ENCODE results near the gene PRKAB2. TPM values are rescaled to one million over a fixed set of nuclear protein-coding genes. Genes with fewer than 3 reads are reported as not detected.

Gene PRKAB2
- total RNA-seq, 1 experiment from 2014 or later: 17.8 TPM

- no peak overlapping the region for H2BK15ac ChIP-seq (ENCODE audit: low read depth, low read length)
- no peak overlapping the region for H3K4me2 ChIP-seq (ENCODE audit: insufficient read depth, insufficient read length, low read length)
- no peak overlapping the region for H3K4ac ChIP-seq (ENCODE audit: low read depth, low read length)
- H3K4me1 ChIP-seq (ENCODE audit: insufficient read depth, low read length): no peaks in the 10 kb centered on the region
- Mint-ChIP-seq H3K4me1 (no peaks in the 10 kb centered on the region), H3K9me3 (no peaks in the 10 kb centered on the region), H3K27ac (no peak overlapping the region), H3K27me3 (ENCODE audit: low read depth) (peaks cover 16% of the 10 kb centered on the region), H3K36me3 (ENCODE audit: insufficient read depth in 1 of 3, low read depth in 3 of 3) (no peaks in the 10 kb centered on the region), H3K4me3 (no peak overlapping the region)
- H2BK20ac ChIP-seq (ENCODE audit: low read depth, low read length, poor library complexity, severe bottlenecking): no peak overlapping the region
- no peaks in the 10 kb centered on the region for H4K20me1 ChIP-seq (ENCODE audit: control insufficient read depth, insufficient read depth, insufficient read length)
- no peak overlapping the region for H2AK5ac ChIP-seq (ENCODE audit: insufficient read length, low read length)
- H3K23ac ChIP-seq (ENCODE audit: insufficient read length, low read depth, low read length): no peak overlapping the region
- no peak overlapping the region for H3K27ac ChIP-seq (ENCODE audit: insufficient read length, low read depth, low read length)
- no peak for TF ChIP-seq CTCF (conservative IDR thresholded peaks at IDR 0.05)
- no peak overlapping the region for H2AFZ ChIP-seq (ENCODE audit: low read length)
- H3K18ac ChIP-seq (ENCODE audit: insufficient read length, low read depth, low read length): no peak overlapping the region
- no peak overlapping the region for H3K9ac ChIP-seq (ENCODE audit: extremely low read depth, insufficient read length, low read length)
- no peak overlapping the region for H3K56ac ChIP-seq (ENCODE audit: insufficient read length, low read depth, low read length)
- no peaks in the 10 kb centered on the region for H3K79me2 ChIP-seq (ENCODE audit: insufficient read depth, low read length)
- no peak overlapping the region for H4K91ac ChIP-seq (ENCODE audit: insufficient read length, low read depth, low read length)
- no peak overlapping the region for H4K5ac ChIP-seq (ENCODE audit: insufficient read length, low read depth, low read length)
- WGBS (ENCODE audit: extremely low coverage, insufficient read length, low lambda C conversion rate): no CpG with 5 or more reads among the region's 1 CpG
- no peak overlapping the region for H3K14ac ChIP-seq (ENCODE audit: insufficient read depth, low read length)
- no peak overlapping the region for H2BK120ac ChIP-seq (ENCODE audit: low read depth, low read length, poor library complexity, severe bottlenecking)
- no peaks in the 10 kb centered on the region for H3K23me2 ChIP-seq (ENCODE audit: insufficient read length, low read depth, low read length, poor library complexity, severe bottlenecking)
- H2BK12ac ChIP-seq (ENCODE audit: insufficient read length, low read depth, low read length): no peak overlapping the region
- no peak overlapping the region for H3T11ph ChIP-seq (ENCODE audit: low read length)
- H3K79me1 ChIP-seq (ENCODE audit: insufficient read depth, low read depth, low read length, poor library complexity, severe bottlenecking): no peaks in the 10 kb centered on the region
- no peak overlapping the region for H4K8ac ChIP-seq (replicated peaks; ENCODE audit: insufficient read length, low read depth, low read length)
- no peaks in the 10 kb centered on the region for H3K27me3 ChIP-seq (ENCODE audit: insufficient read depth, low read length)
- DNase-seq: no peak
- H2BK5ac ChIP-seq (ENCODE audit: insufficient read length, low read length): no peak overlapping the region
- no peaks in the 10 kb centered on the region for H3K9me3 ChIP-seq (ENCODE audit: control insufficient read depth, low read depth, low read length)
These were observed 61.8 kb downstream of the PRKAB2 start for GRCh38 chr1:147110434-147110833.
